Measurements from ENCODE around the gene SRSF1. TPM values are rescaled to one million over a fixed set of nuclear protein-coding genes. Genes with fewer than 3 reads are reported as not detected.

The SRSF1 gene
- total RNA-seq, 1 experiment from 2014 or later: 381 TPM

GRCh38 chr17:58002973-58003372 lies 4.1 kb downstream of the SRSF1 start:
- no peaks in the 10 kb centered on the region for H3K9me3 Mint-ChIP-seq (ENCODE audit: unreplicated experiment)
- DNase-seq (ENCODE audit: unreplicated experiment): no peak
- H3K4me1 Mint-ChIP-seq (ENCODE audit: insufficient read depth, unreplicated experiment): peaks cover 30% of the 10 kb centered on the region
- BruUV-seq (replicated peaks): no TSS peak
- ChIA-PET CTCF (interaction anchor here (0.9 to 15.6 kb wide), 4 partner anchors 54 to 148 kb away, joined by 3 to 418 read pairs (median 6); partner anchors contain the start of gene MRPS23), POLR2A (interaction anchor here (0.9 to 6.2 kb wide), 6 partner anchors 11 to 100 kb away, joined by 4 to 62 read pairs (median 6); partner anchors contain the start of gene VEZF1)
- H3K27ac Mint-ChIP-seq (ENCODE audit: low read depth, unreplicated experiment): peak overlapping the region; percentile 54
- peaks cover 90% of the 10 kb centered on the region for H3K36me3 Mint-ChIP-seq (ENCODE audit: insufficient read depth, unreplicated experiment)
- TF ChIP-seq CTCF (IDR thresholded peaks at IDR 0.05; ENCODE audit: unreplicated experiment): no peak
- intact Hi-C loops (cut with micrococcal nuclease): no loop called here
- H3K4me3 Mint-ChIP-seq (ENCODE audit: unreplicated experiment): peak overlapping the region; percentile 21
- no peaks in the 10 kb centered on the region for H3K27me3 Mint-ChIP-seq (ENCODE audit: insufficient read depth, unreplicated experiment)

GRCh38 chr17:58002154-58002948 lies 4.7 kb downstream of the SRSF1 start:
- intact Hi-C loops (cut with micrococcal nuclease): no loop called here
- Mint-ChIP-seq H3K27me3 (ENCODE audit: insufficient read depth, unreplicated experiment) (no peaks in the 10 kb centered on the region), H3K4me3 (ENCODE audit: unreplicated experiment) (peak overlapping the region; percentile 21), H3K4me1 (ENCODE audit: insufficient read depth, unreplicated experiment) (peaks cover 30% of the 10 kb centered on the region), H3K36me3 (ENCODE audit: insufficient read depth, unreplicated experiment) (peaks cover 97% of the 10 kb centered on the region), H3K9me3 (ENCODE audit: unreplicated experiment) (no peaks in the 10 kb centered on the region), H3K27ac (ENCODE audit: low read depth, unreplicated experiment) (peak overlapping the region; percentile 71)
- CTCF ChIA-PET: interaction anchor here (0.8 to 15.6 kb wide), 6 partner anchors 11 to 148 kb away, joined by 3 to 418 read pairs (median 5); partner anchors contain the start of gene MRPS23
- DNase-seq (ENCODE audit: unreplicated experiment): no peak
- TF ChIP-seq CTCF (IDR thresholded peaks at IDR 0.05; ENCODE audit: unreplicated experiment): no peak
- POLR2A ChIA-PET: interaction anchor here (0.6 to 6.2 kb wide), 12 partner anchors 9 to 350 kb away, joined by 3 to 62 read pairs (median 6); partner anchors contain the start of genes MRPS23, SUPT4H1 and VEZF1
- no TSS peak for BruUV-seq (replicated peaks)

- CTCF ChIA-PET: interaction anchor here (0.8 to 15.6 kb wide), 6 partner anchors 10 to 168 kb away, joined by 3 to 418 read pairs (median 22); partner anchors contain the start of gene MRPS23
- no TSS peak for BruUV-seq (replicated peaks)
- H3K4me3 Mint-ChIP-seq (ENCODE audit: unreplicated experiment): no peak overlapping the region
- TF ChIP-seq CTCF (IDR thresholded peaks at IDR 0.05; ENCODE audit: unreplicated experiment): no peak
- no peaks in the 10 kb centered on the region for H3K27me3 Mint-ChIP-seq (ENCODE audit: insufficient read depth, unreplicated experiment)
- H3K4me1 Mint-ChIP-seq (ENCODE audit: insufficient read depth, unreplicated experiment): peaks cover 30% of the 10 kb centered on the region
- POLR2A ChIA-PET: interaction anchor here (0.7 to 6.2 kb wide), 10 partner anchors 8 to 157 kb away, joined by 3 to 62 read pairs (median 10); partner anchors contain the start of genes MRPS23 and VEZF1
- intact Hi-C loops (cut with micrococcal nuclease): no loop called here
- DNase-seq (ENCODE audit: unreplicated experiment): no peak
- H3K9me3 Mint-ChIP-seq (ENCODE audit: unreplicated experiment): no peaks in the 10 kb centered on the region
- peak overlapping the region; percentile 71 for H3K27ac Mint-ChIP-seq (ENCODE audit: low read depth, unreplicated experiment)
- peaks cover 94% of the 10 kb centered on the region for H3K36me3 Mint-ChIP-seq (ENCODE audit: insufficient read depth, unreplicated experiment)
Observed at GRCh38 chr17:58001461-58002124, 5.5 kb downstream of the SRSF1 start.
